Measurements from ENCODE around the gene HTRA3. TPM values are rescaled to one million over a fixed set of nuclear protein-coding genes. Genes with fewer than 3 reads are reported as not detected.

The HTRA3 gene
- total RNA-seq, 2 experiments from 2014 or later, result not detected

GRCh38 chr4:8285976-8286718 lies 16.6 kb downstream of the HTRA3 start:
- no peaks in the 10 kb centered on the region for H3K9me3 Mint-ChIP-seq
- H3K27me3 Mint-ChIP-seq, result no peaks in the 10 kb centered on the region
- no peak for DNase-seq
- Histone ChIP-seq H3K36me3 (ENCODE audit: insufficient read depth, low read length) (no peaks in the 10 kb centered on the region), H3K27me3 (ENCODE audit: control insufficient read depth in 1 of 2, insufficient read depth in 2 of 2, low read length in 2 of 2) (no peaks in the 10 kb centered on the region), H3K4me1 (ENCODE audit: insufficient read depth, low read length) (no peaks in the 10 kb centered on the region), H3K27ac (ENCODE audit: low read depth in 1 of 2, low read length in 2 of 2) (no peak overlapping the region), H3K9me3 (ENCODE audit: control insufficient read depth in 1 of 2, insufficient read depth in 1 of 2, low read length in 2 of 2) (no peaks in the 10 kb centered on the region), H3K4me3 (ENCODE audit: low read length) (no peak overlapping the region)
- H3K4me1 Mint-ChIP-seq (ENCODE audit: low read depth), result no peaks in the 10 kb centered on the region
- no peak overlapping the region for H3K4me3 Mint-ChIP-seq
- ChIA-PET CTCF (no interaction called here), POLR2A (no interaction called here)
- intact Hi-C loops (cut with DNase I, micrococcal nuclease), result no loop called here
- no peak overlapping the region for H3K27ac Mint-ChIP-seq
- no peaks in the 10 kb centered on the region for H3K36me3 Mint-ChIP-seq (ENCODE audit: low read depth)
- no peak for ATAC-seq (ENCODE audit: poor library complexity)
- TF ChIP-seq, protein P1, sequence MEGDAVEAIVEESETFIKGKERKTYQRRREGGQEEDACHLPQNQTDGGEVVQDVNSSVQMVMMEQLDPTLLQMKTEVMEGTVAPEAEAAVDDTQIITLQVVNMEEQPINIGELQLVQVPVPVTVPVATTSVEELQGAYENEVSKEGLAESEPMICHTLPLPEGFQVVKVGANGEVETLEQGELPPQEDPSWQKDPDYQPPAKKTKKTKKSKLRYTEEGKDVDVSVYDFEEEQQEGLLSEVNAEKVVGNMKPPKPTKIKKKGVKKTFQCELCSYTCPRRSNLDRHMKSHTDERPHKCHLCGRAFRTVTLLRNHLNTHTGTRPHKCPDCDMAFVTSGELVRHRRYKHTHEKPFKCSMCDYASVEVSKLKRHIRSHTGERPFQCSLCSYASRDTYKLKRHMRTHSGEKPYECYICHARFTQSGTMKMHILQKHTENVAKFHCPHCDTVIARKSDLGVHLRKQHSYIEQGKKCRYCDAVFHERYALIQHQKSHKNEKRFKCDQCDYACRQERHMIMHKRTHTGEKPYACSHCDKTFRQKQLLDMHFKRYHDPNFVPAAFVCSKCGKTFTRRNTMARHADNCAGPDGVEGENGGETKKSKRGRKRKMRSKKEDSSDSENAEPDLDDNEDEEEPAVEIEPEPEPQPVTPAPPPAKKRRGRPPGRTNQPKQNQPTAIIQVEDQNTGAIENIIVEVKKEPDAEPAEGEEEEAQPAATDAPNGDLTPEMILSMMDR (IDR thresholded peaks at IDR 0.05), result no peak

DNA sequence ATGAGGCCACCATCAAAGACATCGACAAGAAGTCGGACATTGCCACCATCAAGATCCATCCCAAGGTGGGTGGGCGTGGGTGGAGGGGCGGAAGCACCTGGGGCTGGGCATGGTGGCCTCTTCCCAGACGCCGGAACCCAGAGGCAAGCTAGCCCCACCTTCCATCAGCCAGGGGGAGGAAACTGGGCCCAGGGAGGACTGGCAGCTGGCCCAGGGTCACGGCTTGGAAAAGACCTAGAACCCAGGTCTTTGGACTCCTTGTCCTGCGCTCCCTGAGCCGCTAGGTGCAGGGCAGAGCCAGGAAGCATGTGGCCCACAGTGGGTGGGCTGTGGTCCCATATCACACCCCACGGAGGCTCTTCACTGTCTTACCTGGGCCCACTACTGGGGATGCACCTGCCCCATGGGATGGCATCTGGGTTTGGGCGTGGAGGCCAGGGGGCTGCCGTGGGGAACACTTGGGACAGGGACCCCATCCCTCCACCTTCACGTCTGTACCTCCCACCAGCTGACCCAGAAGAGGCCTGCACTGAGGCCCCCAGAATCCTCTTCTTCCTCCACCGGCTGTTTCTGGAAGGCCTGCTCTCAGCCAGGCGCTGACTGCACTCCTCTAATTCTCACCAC lies 17.3 kb downstream of the HTRA3 start:
- intact Hi-C loops (cut with DNase I, micrococcal nuclease), result no loop called here
- ChIA-PET CTCF (no interaction called here), POLR2A (no interaction called here)
- H3K27me3 Mint-ChIP-seq, result no peaks in the 10 kb centered on the region
- no peak for DNase-seq
- H3K36me3 ChIP-seq (ENCODE audit: insufficient read depth, low read length), result no peaks in the 10 kb centered on the region
- H3K27ac Mint-ChIP-seq, result no peak overlapping the region
- no peak overlapping the region for H3K27ac ChIP-seq (ENCODE audit: low read depth in 1 of 2, low read length in 2 of 2)
- H3K9me3 Mint-ChIP-seq, result no peaks in the 10 kb centered on the region
- H3K4me3 Mint-ChIP-seq, result no peak overlapping the region
- H3K4me3 ChIP-seq (ENCODE audit: low read length), result no peak overlapping the region
- H3K4me1 ChIP-seq (ENCODE audit: insufficient read depth, low read length), result no peaks in the 10 kb centered on the region
- TF ChIP-seq, protein P1 (IDR thresholded peaks at IDR 0.05), result no peak
- no peak for ATAC-seq (ENCODE audit: poor library complexity)
- no peaks in the 10 kb centered on the region for H3K9me3 ChIP-seq (ENCODE audit: control insufficient read depth in 1 of 2, insufficient read depth in 1 of 2, low read length in 2 of 2)
- H3K27me3 ChIP-seq (ENCODE audit: control insufficient read depth in 1 of 2, insufficient read depth in 2 of 2, low read length in 2 of 2), result no peaks in the 10 kb centered on the region
- H3K36me3 Mint-ChIP-seq (ENCODE audit: low read depth), result no peaks in the 10 kb centered on the region
- no peaks in the 10 kb centered on the region for H3K4me1 Mint-ChIP-seq (ENCODE audit: low read depth)

DNA sequence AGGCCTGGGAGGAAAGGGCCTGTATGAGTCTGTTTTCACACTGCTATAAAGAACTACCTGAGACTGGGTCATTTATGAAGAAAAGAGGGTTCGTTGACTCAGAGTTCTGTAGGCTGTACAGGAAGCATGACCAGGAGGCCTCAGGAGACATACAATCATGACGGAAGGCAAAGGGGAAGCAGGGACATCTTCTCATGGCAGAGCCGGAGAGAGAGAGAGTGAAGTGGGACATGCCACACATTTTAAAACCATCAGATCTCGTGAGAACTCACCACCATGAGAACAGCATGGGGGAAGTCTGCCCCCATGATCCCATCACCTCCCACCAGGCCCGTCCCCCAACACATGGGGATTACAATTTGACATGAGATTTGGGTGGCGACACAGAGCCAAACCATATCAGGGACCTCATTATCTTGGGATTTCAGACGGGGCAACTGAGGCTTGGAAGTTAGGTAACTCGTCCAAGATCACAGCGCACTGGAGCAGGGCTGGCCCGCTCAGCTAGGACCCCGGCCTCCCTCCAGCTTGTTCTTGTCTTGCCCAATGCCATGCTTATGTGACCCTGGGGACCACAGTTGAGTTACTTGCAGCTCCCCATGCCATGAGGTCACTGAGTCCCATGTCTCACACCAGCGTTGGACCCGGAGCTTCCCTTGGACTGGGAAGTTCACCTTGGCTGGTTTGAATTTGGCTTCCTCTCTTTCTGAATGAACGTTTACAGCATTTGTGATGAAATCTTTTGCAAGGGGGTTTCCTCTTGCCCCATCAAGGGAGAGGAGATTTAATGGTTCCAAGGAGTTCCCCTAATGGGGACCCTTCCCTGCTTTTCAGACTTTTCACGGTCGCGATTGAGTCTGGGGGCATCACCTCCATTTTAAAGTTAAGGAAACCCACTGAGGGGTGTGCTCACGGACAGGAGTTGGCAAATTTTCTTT lies 18.1 kb downstream of the HTRA3 start:
- DNase-seq, result no peak
- TF ChIP-seq, protein P1 (IDR thresholded peaks at IDR 0.05), result no peak
- H3K27ac ChIP-seq (ENCODE audit: low read depth in 1 of 2, low read length in 2 of 2), result no peak overlapping the region
- no peaks in the 10 kb centered on the region for H3K9me3 Mint-ChIP-seq
- no peaks in the 10 kb centered on the region for H3K36me3 ChIP-seq (ENCODE audit: insufficient read depth, low read length)
- no peaks in the 10 kb centered on the region for H3K36me3 Mint-ChIP-seq (ENCODE audit: low read depth)
- no peak for ATAC-seq (ENCODE audit: poor library complexity)
- no peak overlapping the region for H3K4me3 Mint-ChIP-seq
- no peaks in the 10 kb centered on the region for H3K27me3 ChIP-seq (ENCODE audit: control insufficient read depth in 1 of 2, insufficient read depth in 2 of 2, low read length in 2 of 2)
- ChIA-PET POLR2A (no interaction called here), CTCF (interaction anchor here (0.7 kb wide), 1 partner anchor 57 kb away, joined by 3 read pairs; no protein-coding TSS in a partner anchor)
- no peaks in the 10 kb centered on the region for H3K9me3 ChIP-seq (ENCODE audit: control insufficient read depth in 1 of 2, insufficient read depth in 1 of 2, low read length in 2 of 2)
- H3K27ac Mint-ChIP-seq, result no peak overlapping the region
- intact Hi-C loops (cut with DNase I, micrococcal nuclease), result no loop called here
- H3K4me1 Mint-ChIP-seq (ENCODE audit: low read depth), result no peaks in the 10 kb centered on the region
- no peaks in the 10 kb centered on the region for H3K27me3 Mint-ChIP-seq
- H3K4me3 ChIP-seq (ENCODE audit: low read length), result no peak overlapping the region
- no peaks in the 10 kb centered on the region for H3K4me1 ChIP-seq (ENCODE audit: insufficient read depth, low read length)
